ENCODE results near the gene UBQLN4. TPM values are rescaled to one million over a fixed set of nuclear protein-coding genes. Genes with fewer than 3 reads are reported as not detected.

Gene UBQLN4
- total and polyA plus RNA-seq, 4 donors = 7.4 to 17.8 (median 11.3) TPM

- peak within 1 kb of the TSS; percentile 71 to 87 (median 75) for H3K4me3 ChIP-seq (ENCODE audit: low read depth in 1 of 3, low read length in 3 of 3)
- peaks cover 0 to 20% (median 7%) of the 10 kb centered on the region in 4 donors for H3K4me1 ChIP-seq (ENCODE audit: control insufficient read depth in 4 of 4, insufficient read depth in 4 of 4, low read length in 3 of 4)
- WGBS = under 1% methylated on average over 45 of the region's 45 CpGs
- H3K36me3 ChIP-seq (ENCODE audit: control insufficient read depth in 4 of 4, insufficient read depth in 3 of 4, low read depth in 1 of 4, low read length in 3 of 4) = peaks cover 13 to 18% (median 15%) of the 10 kb centered on the region in 4 donors
- peak within 1 kb of the TSS; percentile 19 to 83 for H3K27ac ChIP-seq (ENCODE audit: low read depth in 1 of 2, low read length in 2 of 2)
- H3K9me3 ChIP-seq (ENCODE audit: control insufficient read depth in 4 of 4, low read length in 3 of 4) = no peaks in the 10 kb centered on the region
- TF ChIP-seq FOXA1 (IDR thresholded peaks at IDR 0.05) (no peak), HNF4A (conservative IDR thresholded peaks at IDR 0.05) (no peak), HNF4G (IDR thresholded peaks at IDR 0.05) (no peak), MAX (IDR thresholded peaks at IDR 0.05) (peak; percentile 19), FOXA2 (IDR thresholded peaks at IDR 0.05) (no peak), SP1 (IDR thresholded peaks at IDR 0.05) (no peak), ZBTB33 (IDR thresholded peaks at IDR 0.05) (peak; percentile 12), GABPA (IDR thresholded peaks at IDR 0.05 in 1 of 2, conservative IDR thresholded peaks at IDR 0.05 in 1 of 2) (peak; percentile 95 to 98), YY1 (IDR thresholded peaks at IDR 0.05) (peak; percentile 64), JUND (IDR thresholded peaks at IDR 0.05) (no peak), RAD21 (IDR thresholded peaks at IDR 0.05) (peak in 1 of 2 donors; percentile 19), RXRA (IDR thresholded peaks at IDR 0.05) (peak; percentile 21 to 44), NR2F2 (IDR thresholded peaks at IDR 0.05) (peak; percentile 60)
- H3K27me3 ChIP-seq (ENCODE audit: control insufficient read depth in 4 of 4, insufficient read depth in 4 of 4, low read length in 3 of 4) = no peaks in the 10 kb centered on the region
- peak; percentile 83 for DNase-seq (ENCODE audit: low spot score)
- H3K9ac ChIP-seq (ENCODE audit: low read depth in 1 of 2, low read length in 2 of 2) = peak within 1 kb of the TSS; percentile 63 to 75
Measured at GRCh38 chr1:156020293-156021092, 33.1 kb downstream of the UBQLN4 start, which contains the start of gene SSR2. SSR2 (minus strand) TSS chr1:156020951; CDS start chr1:156020167, 784 bp downstream.

- Histone ChIP-seq H3K9me3 (ENCODE audit: control insufficient read depth in 4 of 4, low read length in 3 of 4) (no peaks in the 10 kb centered on the region), H3K36me3 (ENCODE audit: control insufficient read depth in 4 of 4, insufficient read depth in 3 of 4, low read depth in 1 of 4, low read length in 3 of 4) (peaks cover 15 to 21% (median 16%) of the 10 kb centered on the region in 4 donors), H3K4me3 (ENCODE audit: low read depth in 1 of 3, low read length in 3 of 3) (peak overlapping the region; percentile 71 to 87 (median 75)), H3K27me3 (ENCODE audit: control insufficient read depth in 4 of 4, insufficient read depth in 4 of 4, low read length in 3 of 4) (no peaks in the 10 kb centered on the region), H3K27ac (ENCODE audit: low read depth in 1 of 2, low read length in 2 of 2) (peak overlapping the region; percentile 19 to 83), H3K4me1 (ENCODE audit: control insufficient read depth in 4 of 4, insufficient read depth in 4 of 4, low read length in 3 of 4) (peaks cover 0 to 17% (median 7%) of the 10 kb centered on the region in 4 donors), H3K9ac (ENCODE audit: low read depth in 1 of 2, low read length in 2 of 2) (peak overlapping the region; percentile 63 to 75)
- DNase-seq (ENCODE audit: low spot score) = no peak
- TF ChIP-seq RAD21 (IDR thresholded peaks at IDR 0.05) (no peak), YY1 (IDR thresholded peaks at IDR 0.05) (no peak), GABPA (IDR thresholded peaks at IDR 0.05 in 1 of 2, conservative IDR thresholded peaks at IDR 0.05 in 1 of 2) (no peak), HNF4A (conservative IDR thresholded peaks at IDR 0.05) (no peak), FOXA2 (IDR thresholded peaks at IDR 0.05) (no peak), HNF4G (IDR thresholded peaks at IDR 0.05) (no peak), FOXA1 (IDR thresholded peaks at IDR 0.05) (no peak), REST (IDR thresholded peaks at IDR 0.05) (no peak), ATF3 (IDR thresholded peaks at IDR 0.05) (no peak)
- WGBS = 25% methylated on average over 8 of the region's 8 CpGs
Measured at GRCh38 chr1:156019946-156020292, 33.7 kb downstream of the UBQLN4 start.

Data from liver (tissue), 9 donors.